ENCODE data around the gene GSDMA. TPM values are rescaled to one million over a fixed set of nuclear protein-coding genes. Genes with fewer than 3 reads are reported as not detected.
A peak's percentile ranks its signal among the peaks of the same experiment; 100 is the strongest.

The GSDMA gene
- total and polyA plus RNA-seq, 3 donors from 2014 or later: 0.34 to 0.37 TPM; not detected in 1

DNA sequence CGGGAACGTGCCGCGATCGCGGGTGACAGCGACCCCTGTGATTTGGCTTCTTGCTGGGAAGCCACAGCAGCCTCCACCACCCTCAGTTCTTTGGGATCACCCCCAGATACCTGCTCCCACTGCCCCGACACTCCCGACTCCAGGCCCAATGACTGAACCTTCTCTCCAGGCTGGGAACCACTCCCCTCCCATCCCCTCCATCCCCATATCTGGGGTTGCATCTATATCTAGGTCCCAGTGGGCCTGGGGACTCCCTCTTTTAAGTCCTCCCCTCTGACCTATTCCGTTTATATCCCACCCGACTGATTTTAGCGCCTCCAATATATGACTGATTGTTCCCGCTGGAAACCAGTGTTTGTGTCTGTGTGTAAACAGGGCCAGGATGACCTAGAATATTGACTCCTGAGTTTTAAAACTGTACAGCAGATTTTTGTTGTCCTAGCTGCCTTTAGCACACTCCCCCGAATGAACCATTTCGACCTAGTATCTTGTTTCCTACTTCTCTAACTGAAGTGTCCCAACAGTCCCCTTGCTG, 18.5 kb downstream of the GSDMA start:
- Histone ChIP-seq H3K4me3 (peak overlapping the region; percentile 86 to 100), H3K4me1 (peaks cover 16% of the 10 kb centered on the region), H3K27me3 (no peaks in the 10 kb centered on the region), H3K9me3 (no peaks in the 10 kb centered on the region), H3K36me3 (ENCODE audit: low read depth, missing control alignments) (no peaks in the 10 kb centered on the region), H3K27ac (peak overlapping the region; percentile 75 to 91)
- DNase-seq: no peak
- WGBS, 2 donors: 0% methylated on average over 15 of the region's 15 CpGs
- intact Hi-C loops (cut with DNase I; ENCODE audit: low total_unique reads): no loop called here
- TF ChIP-seq, protein P1, sequence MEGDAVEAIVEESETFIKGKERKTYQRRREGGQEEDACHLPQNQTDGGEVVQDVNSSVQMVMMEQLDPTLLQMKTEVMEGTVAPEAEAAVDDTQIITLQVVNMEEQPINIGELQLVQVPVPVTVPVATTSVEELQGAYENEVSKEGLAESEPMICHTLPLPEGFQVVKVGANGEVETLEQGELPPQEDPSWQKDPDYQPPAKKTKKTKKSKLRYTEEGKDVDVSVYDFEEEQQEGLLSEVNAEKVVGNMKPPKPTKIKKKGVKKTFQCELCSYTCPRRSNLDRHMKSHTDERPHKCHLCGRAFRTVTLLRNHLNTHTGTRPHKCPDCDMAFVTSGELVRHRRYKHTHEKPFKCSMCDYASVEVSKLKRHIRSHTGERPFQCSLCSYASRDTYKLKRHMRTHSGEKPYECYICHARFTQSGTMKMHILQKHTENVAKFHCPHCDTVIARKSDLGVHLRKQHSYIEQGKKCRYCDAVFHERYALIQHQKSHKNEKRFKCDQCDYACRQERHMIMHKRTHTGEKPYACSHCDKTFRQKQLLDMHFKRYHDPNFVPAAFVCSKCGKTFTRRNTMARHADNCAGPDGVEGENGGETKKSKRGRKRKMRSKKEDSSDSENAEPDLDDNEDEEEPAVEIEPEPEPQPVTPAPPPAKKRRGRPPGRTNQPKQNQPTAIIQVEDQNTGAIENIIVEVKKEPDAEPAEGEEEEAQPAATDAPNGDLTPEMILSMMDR (IDR thresholded peaks at IDR 0.05): no peak

DNA sequence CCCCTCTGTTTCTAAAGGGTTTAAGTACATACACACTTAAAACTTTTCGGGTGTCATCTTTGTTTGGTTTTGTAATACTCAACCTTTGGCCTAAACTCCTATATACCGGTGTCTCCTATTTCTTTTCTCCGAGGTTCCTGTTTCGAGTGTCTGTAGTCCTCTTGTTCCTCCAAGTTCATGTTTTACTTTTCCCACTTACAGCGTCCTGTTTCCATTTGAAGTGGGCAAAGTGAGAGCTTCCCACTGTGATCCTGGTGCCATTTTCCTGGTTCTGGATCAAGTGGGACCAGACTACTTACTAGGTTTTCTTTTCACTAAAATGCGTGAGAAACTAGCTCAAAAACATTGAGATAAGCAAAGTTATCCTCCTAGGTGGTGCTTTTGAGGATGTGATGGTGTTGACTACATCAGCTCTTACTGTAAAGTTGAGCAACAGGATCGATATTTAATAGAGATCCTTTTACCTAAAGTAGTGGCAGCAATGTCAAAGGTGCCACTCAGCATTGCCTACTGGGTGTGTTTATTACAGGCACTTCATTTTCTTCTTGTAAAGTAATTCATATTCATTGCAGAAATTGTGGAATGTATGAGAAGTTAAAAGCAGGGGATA, 19.1 kb downstream of the GSDMA start:
- peaks cover 3% of the 10 kb centered on the region for H3K36me3 ChIP-seq (ENCODE audit: low read depth, missing control alignments)

DNA sequence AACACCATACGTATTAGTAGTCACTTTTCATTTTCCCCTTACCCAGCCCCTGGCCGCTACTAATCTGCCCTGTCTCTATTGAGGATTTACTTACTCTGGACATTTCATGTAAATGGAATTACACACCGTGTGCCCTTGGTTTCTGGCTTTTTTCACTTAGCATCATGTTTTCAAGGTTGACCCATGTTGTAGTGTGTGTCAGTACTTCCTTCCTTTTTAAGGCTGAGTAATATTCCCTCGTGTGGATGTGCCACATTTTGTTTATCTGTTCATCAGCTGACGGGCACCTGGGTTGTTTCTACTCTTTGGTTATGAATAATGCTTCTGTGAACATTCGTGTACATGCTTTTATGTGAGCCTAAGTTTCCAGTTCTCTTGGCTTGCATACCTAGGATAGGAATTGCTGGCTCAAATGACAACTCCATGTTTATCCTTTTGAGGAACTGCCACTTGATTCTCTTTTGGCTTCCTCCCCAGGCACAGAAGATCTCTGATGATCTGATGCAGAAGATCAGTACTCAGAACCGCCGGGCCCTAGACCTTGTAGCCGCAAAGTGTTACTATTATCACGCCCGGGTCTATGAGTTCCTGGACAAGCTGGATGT, 25.5 kb downstream of the GSDMA start:
- peaks cover 5% of the 10 kb centered on the region for H3K36me3 ChIP-seq (ENCODE audit: low read depth, missing control alignments)
- no peaks in the 10 kb centered on the region for H3K9me3 ChIP-seq
- TF ChIP-seq, protein P1 (IDR thresholded peaks at IDR 0.05): no peak
- no peak for TF ChIP-seq POLR2A (IDR thresholded peaks at IDR 0.05)
- intact Hi-C loops (cut with DNase I; ENCODE audit: low total_unique reads): no loop called here
- DNase-seq: no peak
- H3K4me3 ChIP-seq: no peak overlapping the region
- 93 to 94% methylated on average over 11 of the region's 11 CpGs for WGBS, 2 donors
- no peaks in the 10 kb centered on the region for H3K27me3 ChIP-seq
- no peak overlapping the region for H3K27ac ChIP-seq
- no peaks in the 10 kb centered on the region for H3K4me1 ChIP-seq

More for the DNA sequence above, 19.1 kb downstream of the GSDMA start:
- peak overlapping the region in 1 of 2 donors; percentile 91 for H3K27ac ChIP-seq
- H3K27me3 ChIP-seq: no peaks in the 10 kb centered on the region
- H3K4me3 ChIP-seq: peak overlapping the region; percentile 86 to 100
- WGBS, 2 donors: 18 to 19% methylated on average over 7 of the region's 7 CpGs
- DNase-seq: no peak
- TF ChIP-seq, protein P1 (IDR thresholded peaks at IDR 0.05): no peak
- no peak for TF ChIP-seq POLR2A (IDR thresholded peaks at IDR 0.05)
- H3K4me1 ChIP-seq: peaks cover 16% of the 10 kb centered on the region
- intact Hi-C loops (cut with DNase I; ENCODE audit: low total_unique reads): no loop called here
- H3K9me3 ChIP-seq: no peaks in the 10 kb centered on the region

DNA sequence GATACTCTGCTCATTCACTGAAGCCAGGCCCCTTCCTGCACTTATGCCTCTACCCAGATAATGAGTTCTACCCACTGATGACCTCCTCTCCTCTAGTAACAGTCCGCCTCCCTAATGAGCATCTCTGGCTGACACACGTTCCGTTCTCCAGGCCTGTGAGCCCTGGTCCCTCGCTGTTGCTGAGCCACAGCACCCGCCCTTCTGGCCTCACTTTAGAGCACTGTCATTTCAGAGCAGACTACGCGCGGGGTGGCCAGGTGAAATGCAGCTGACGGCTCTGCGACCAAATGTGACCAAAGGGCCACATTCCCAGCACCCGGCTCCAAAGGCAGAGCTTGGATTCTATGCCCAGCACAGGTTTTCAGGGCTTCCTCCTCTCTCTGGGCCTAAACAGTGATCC, 31.6 kb downstream of the GSDMA start:
- Histone ChIP-seq H3K9me3 (no peaks in the 10 kb centered on the region), H3K36me3 (ENCODE audit: low read depth, missing control alignments) (no peaks in the 10 kb centered on the region), H3K27me3 (no peaks in the 10 kb centered on the region), H3K27ac (no peak overlapping the region), H3K4me3 (no peak overlapping the region), H3K4me1 (no peaks in the 10 kb centered on the region)
- intact Hi-C loops (cut with DNase I; ENCODE audit: low total_unique reads): no loop called here
- DNase-seq: no peak
- no peak for TF ChIP-seq POLR2A (IDR thresholded peaks at IDR 0.05)
- TF ChIP-seq, protein P1 (IDR thresholded peaks at IDR 0.05): no peak
- WGBS, 2 donors: 84 to 91% methylated on average over 11 of the region's 11 CpGs
